HG02798 (cell line): ENCODE results near the gene ORMDL3.
"Not testable (repeated sequence)": the region's sequence is repeated elsewhere in the genome, so short reads cannot be mapped to it uniquely, and the experiment has no call there.

Experiments used
- ATAC-seq: cut with Tn5 transposase; IDR thresholded peaks from one replicate; pipeline ENCODE4 v1.9.1; 2021; ENCODE audit warnings: mild to moderate bottlenecking; ENCODE audit not compliant: unreplicated experiment, poor library complexity

Gene ORMDL3

DNA sequence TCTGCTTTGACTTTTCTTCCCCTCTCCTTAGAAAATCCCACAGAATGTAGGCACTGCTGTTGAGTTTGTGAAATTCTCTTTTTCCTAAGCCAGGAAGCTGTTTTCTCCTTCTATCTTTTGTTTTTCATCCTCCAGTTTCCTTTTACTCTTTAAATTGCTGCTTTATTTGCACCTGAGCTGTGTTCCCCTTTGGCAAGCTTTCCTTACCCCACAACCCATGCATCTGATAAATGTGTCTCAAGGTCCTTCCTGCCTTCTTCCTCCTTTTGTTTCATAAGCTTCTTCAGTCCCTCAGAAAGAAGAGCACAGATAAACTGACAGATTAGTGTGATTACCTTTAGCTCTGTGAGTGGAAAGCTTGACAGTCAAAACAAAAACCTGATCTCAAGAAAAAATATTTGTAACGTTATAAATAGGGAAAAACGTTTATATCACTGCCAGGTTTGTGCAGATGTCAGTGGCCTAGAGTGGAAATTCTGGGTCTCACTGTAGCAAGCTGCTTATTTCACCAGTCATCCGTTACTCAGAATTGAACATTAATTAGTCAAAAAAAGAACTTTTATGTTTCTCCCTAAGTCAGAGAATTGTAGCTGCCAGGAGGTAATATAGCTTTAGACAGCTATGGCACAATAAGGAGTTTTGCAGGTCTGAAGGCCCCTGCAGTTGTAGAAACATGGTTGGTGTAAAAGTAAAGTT, 32.6 kb downstream of the ORMDL3 start:
- no peak for ATAC-seq

GRCh38 chr17:39889200-39889599, 38.2 kb downstream of the ORMDL3 start:
- ATAC-seq = no peak

- ATAC-seq = no peak
Measured at GRCh38 chr17:39887078-39887477, 40.3 kb downstream of the ORMDL3 start.

DNA sequence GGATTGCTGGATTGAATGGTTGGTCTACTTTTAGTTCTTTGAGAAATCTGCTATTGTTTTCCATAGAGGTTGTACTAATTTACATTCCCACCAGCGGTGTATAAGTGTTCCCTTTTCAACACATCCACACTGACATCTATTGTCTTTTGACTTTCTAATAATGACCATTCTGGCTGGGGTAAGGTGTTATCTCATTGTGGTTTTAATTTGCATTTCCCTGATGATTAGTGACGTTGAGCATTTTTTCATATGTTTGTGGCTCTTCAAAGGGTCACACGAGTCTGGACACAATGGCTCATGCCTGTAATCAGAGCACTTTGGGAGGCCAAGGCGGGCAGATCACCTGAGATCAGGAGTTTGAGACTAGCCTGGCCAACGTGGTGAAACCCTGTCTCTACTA, 41.3 kb downstream of the ORMDL3 start:
- not testable (repeated sequence) for ATAC-seq

GRCh38 chr17:39872751-39873150, 54.6 kb downstream of the ORMDL3 start:
- no peak for ATAC-seq

DNA sequence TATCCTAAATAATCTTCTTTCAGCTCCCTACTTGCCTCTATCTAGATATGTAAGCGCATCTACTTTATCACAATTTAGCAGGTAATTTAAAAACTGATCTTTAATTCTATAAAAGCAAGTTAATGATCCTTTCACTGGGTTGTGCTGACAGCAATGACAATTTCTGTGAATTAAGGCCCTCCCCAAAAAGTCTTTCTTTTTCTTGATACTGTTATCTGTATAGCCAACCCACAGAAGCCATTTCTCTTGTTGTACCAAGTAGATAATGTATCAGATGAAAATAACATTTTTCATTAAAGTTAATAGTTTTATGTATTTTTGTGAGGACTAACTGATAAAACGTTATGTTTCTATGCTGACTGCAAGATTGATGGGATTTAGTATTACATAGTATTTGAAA, 55.6 kb downstream of the ORMDL3 start:
- no peak for ATAC-seq
